SW 1271 (cell line): ENCODE data around the gene FAM234A.
"Not testable (repeated sequence)": the region's sequence is repeated elsewhere in the genome, so short reads cannot be mapped to it uniquely, and the experiment has no call there.

Experiments used
- DNase-seq, 2 experiments: peaks; one replicate each; lab custom pipeline; 2025; lab: John Stamatoyannopoulos, UW

The FAM234A gene

GRCh38 chr16:230949-231348, 3.7 kb upstream of the FAM234A start:
- DNase-seq = no peak

- DNase-seq = no peak
Measured at GRCh38 chr16:239948-240277, 5.3 kb downstream of the FAM234A start.

GRCh38 chr16:240559-240958, 5.9 kb downstream of the FAM234A start:
- no peak for DNase-seq

GRCh38 chr16:242281-242680, 7.7 kb downstream of the FAM234A start:
- DNase-seq = no peak

GRCh38 chr16:243348-243747, 8.7 kb downstream of the FAM234A start:
- DNase-seq = no peak

GRCh38 chr16:245105-245504, 10.5 kb downstream of the FAM234A start:
- DNase-seq = no peak

- DNase-seq = no peak
Measured at GRCh38 chr16:247027-247426, 12.4 kb downstream of the FAM234A start.

- DNase-seq = no peak
Measured at GRCh38 chr16:249431-249830, 14.8 kb downstream of the FAM234A start.

- DNase-seq = no peak
Measured at GRCh38 chr16:252366-253337, 18.0 kb downstream of the FAM234A start.

- DNase-seq = no peak
Measured at GRCh38 chr16:253833-254232, 19.2 kb downstream of the FAM234A start.

- no peak for DNase-seq
Measured at GRCh38 chr16:254461-254860, 19.8 kb downstream of the FAM234A start.

GRCh38 chr16:255183-255582, 20.6 kb downstream of the FAM234A start:
- DNase-seq = no peak

GRCh38 chr16:258091-258490, 23.5 kb downstream of the FAM234A start:
- not testable (repeated sequence) for DNase-seq

GRCh38 chr16:259226-259625, 24.6 kb downstream of the FAM234A start:
- DNase-seq = no peak

GRCh38 chr16:259814-260253, 25.2 kb downstream of the FAM234A start:
- no peak for DNase-seq

- no peak for DNase-seq
Measured at GRCh38 chr16:260326-260725, 25.7 kb downstream of the FAM234A start.

- no peak for DNase-seq
Measured at GRCh38 chr16:261031-261691, 26.5 kb downstream of the FAM234A start.

- DNase-seq = no peak
Measured at GRCh38 chr16:262121-262745, 27.6 kb downstream of the FAM234A start.

GRCh38 chr16:263182-263774, 28.7 kb downstream of the FAM234A start:
- DNase-seq = no peak

- DNase-seq = no peak
Measured at GRCh38 chr16:263944-264343, 29.3 kb downstream of the FAM234A start.

GRCh38 chr16:264440-264951, 29.9 kb downstream of the FAM234A start:
- DNase-seq = no peak

- no peak for DNase-seq
Measured at GRCh38 chr16:265002-265529, 30.4 kb downstream of the FAM234A start.
